GM12878 (cell line): ENCODE measurements around the gene FAM222A. TPM values are rescaled to one million over a fixed set of nuclear protein-coding genes. Genes with fewer than 3 reads are reported as not detected.

Source experiments
- BRCA1 ChIP-seq: IDR thresholded peaks from 2 replicates; pipeline ENCODE4 v1.6.1; 2011; ENCODE audit warnings: low read depth, low read length, improper control_type of control experiment
- EZH2 ChIP-seq: IDR thresholded peaks from 2 replicates; pipeline ENCODE4 v1.6.1; 2012; ENCODE audit warnings: low read depth, mild to moderate bottlenecking, control low read depth, inconsistent platforms, low read length, borderline replicate concordance; ENCODE audit not compliant: control insufficient read depth
- IRF4 ChIP-seq: IDR thresholded peaks from 2 replicates; pipeline ENCODE4 v1.6.1; 2011; ENCODE audit warnings: low read depth, low read length
- POLR2AphosphoS2 ChIP-seq: IDR thresholded peaks from 2 replicates; pipeline ENCODE4 v1.6.1; 2011; ENCODE audit warnings: low read depth, mild to moderate bottlenecking, low read length, improper control_type of control experiment, moderate library complexity
- SUZ12 ChIP-seq: fragments of 200-600 bp; sonication (generic); IDR thresholded peaks from one replicate; pipeline ENCODE4 v1.6.1; 2018; ENCODE audit warnings: antibody characterized with exemption, mild to moderate bottlenecking; ENCODE audit not compliant: unreplicated experiment
- YBX1 ChIP-seq: fragments of 450-650 bp; IDR thresholded peaks from 2 replicates; pipeline ENCODE4 v1.6.1; 2016; ENCODE audit warnings: antibody characterized with exemption
- ZZZ3 ChIP-seq: IDR thresholded peaks from 2 replicates; pipeline ENCODE4 v1.6.1; 2011; ENCODE audit warnings: low read depth; ENCODE audit not compliant: control insufficient read depth, insufficient read length
- polyA plus RNA-seq, 11 experiments: library from polyadenylated mRNA; depleted of rRNA in 4 of 11; unstranded in 6 of 11; stranded (reverse) in 5 of 11; fragments of >200 nt; fragmentation: Nextera tagmentation in 4 of 11; fragmentation: Illumina TruSeq in 1 of 11; extraction: Ambion mirVana in 4 of 11; extraction: Trizol in 1 of 11; gene quantifications; 1 replicate in 1 of 11; 2 replicates in 10 of 11; pipeline versions ENCODE4 v1.2.1 to v1.2.3, GENCODE V29; 2011 to 2016; ENCODE audit warnings: inconsistent platforms in 2 of 11, missing spikeins in 2 of 11, low read depth in 1 of 11
- total RNA-seq, 4 experiments: library from RNA; depleted of rRNA in 3 of 4; stranded (reverse); fragments of >200 nt in 3 of 4; fragmentation: Illumina TruSeq in 1 of 4; extraction: Trizol in 1 of 4; gene quantifications; 2 replicates each; pipeline versions ENCODE4 v1.2.1 to v1.2.3, GENCODE V29; 2013 to 2021
- TF ChIP-seq, protein P1 (sequence below): IDR thresholded peaks from 2 replicates; pipeline ENCODE4 v1.6.1; 2012; ENCODE audit warnings: low read depth, low read length, improper control_type of control experiment
- TF ChIP-seq, protein P2 (sequence below): IDR thresholded peaks from 2 replicates; pipeline ENCODE4 v1.6.1; 2011; ENCODE audit warnings: borderline replicate concordance, low read depth, mild to moderate bottlenecking, moderate library complexity, mixed read lengths, low read length; ENCODE audit not compliant: insufficient read depth; ENCODE audit errors: extremely low read length
- TF ChIP-seq, protein P3 (sequence below): fragments of 450-650 bp; IDR thresholded peaks from 2 replicates; pipeline ENCODE4 v1.6.1; 2017; ENCODE audit warnings: mild to moderate bottlenecking, moderate library complexity
- TF ChIP-seq, protein P4 (sequence below): IDR thresholded peaks from 2 replicates; pipeline ENCODE4 v1.6.1; 2012; ENCODE audit warnings: improper control_type of control experiment, low read depth, low read length; ENCODE audit not compliant: insufficient replicate concordance

Gene FAM222A
- total and polyA plus RNA-seq, 10 of the 15 experiments (the other 5 are each of a cell fraction or from before 2014, with no cell fraction given) = 0.04 to 0.49 (median 0.14) TPM; not detected in 3

DNA sequence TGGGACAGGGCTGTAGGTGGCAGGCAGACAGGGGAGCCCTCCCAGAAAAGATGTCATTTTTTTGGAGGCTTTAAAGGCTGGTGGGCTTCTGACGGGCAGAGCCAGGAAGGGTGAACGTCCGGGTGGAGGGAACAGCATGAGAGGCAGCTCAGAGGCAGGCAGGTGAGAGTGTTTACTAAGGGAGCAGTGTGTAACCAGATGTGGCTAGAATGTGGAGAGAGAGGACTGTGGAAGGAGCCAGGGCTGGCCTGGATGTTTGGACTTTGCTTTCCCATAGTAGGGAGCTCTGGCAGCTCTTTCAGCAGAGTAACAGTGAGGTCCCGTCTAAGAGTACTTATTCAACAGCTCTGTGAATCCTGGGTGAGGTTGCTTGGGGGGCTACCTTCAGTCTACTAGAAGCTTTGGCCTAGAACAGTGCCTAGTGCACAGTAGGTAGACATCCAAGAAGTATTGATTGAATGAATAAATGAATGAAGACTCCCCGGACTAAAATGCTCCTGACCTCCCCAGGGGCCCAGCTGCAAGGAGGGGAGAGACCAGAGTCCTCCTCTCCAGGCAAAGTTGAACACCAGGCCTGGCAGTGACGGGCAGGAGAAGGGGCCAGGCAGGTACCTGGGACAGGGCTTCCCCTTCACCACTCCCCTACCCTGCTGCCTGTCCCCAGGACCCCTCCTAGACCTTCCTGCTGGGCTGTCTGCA, 8.5 kb downstream of the FAM222A start (continued):
- TF ChIP-seq ZZZ3 (no peak), BRCA1 (no peak), YBX1 (no peak), IRF4 (no peak), POLR2AphosphoS2 (no peak), EZH2 (no peak), SUZ12 (no peak)
- TF ChIP-seq, protein P1, sequence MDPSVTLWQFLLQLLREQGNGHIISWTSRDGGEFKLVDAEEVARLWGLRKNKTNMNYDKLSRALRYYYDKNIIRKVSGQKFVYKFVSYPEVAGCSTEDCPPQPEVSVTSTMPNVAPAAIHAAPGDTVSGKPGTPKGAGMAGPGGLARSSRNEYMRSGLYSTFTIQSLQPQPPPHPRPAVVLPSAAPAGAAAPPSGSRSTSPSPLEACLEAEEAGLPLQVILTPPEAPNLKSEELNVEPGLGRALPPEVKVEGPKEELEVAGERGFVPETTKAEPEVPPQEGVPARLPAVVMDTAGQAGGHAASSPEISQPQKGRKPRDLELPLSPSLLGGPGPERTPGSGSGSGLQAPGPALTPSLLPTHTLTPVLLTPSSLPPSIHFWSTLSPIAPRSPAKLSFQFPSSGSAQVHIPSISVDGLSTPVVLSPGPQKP = no peak
- TF ChIP-seq, protein P2, sequence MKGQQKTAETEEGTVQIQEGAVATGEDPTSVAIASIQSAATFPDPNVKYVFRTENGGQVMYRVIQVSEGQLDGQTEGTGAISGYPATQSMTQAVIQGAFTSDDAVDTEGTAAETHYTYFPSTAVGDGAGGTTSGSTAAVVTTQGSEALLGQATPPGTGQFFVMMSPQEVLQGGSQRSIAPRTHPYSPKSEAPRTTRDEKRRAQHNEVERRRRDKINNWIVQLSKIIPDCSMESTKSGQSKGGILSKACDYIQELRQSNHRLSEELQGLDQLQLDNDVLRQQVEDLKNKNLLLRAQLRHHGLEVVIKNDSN = no peak
- TF ChIP-seq, protein P3, sequence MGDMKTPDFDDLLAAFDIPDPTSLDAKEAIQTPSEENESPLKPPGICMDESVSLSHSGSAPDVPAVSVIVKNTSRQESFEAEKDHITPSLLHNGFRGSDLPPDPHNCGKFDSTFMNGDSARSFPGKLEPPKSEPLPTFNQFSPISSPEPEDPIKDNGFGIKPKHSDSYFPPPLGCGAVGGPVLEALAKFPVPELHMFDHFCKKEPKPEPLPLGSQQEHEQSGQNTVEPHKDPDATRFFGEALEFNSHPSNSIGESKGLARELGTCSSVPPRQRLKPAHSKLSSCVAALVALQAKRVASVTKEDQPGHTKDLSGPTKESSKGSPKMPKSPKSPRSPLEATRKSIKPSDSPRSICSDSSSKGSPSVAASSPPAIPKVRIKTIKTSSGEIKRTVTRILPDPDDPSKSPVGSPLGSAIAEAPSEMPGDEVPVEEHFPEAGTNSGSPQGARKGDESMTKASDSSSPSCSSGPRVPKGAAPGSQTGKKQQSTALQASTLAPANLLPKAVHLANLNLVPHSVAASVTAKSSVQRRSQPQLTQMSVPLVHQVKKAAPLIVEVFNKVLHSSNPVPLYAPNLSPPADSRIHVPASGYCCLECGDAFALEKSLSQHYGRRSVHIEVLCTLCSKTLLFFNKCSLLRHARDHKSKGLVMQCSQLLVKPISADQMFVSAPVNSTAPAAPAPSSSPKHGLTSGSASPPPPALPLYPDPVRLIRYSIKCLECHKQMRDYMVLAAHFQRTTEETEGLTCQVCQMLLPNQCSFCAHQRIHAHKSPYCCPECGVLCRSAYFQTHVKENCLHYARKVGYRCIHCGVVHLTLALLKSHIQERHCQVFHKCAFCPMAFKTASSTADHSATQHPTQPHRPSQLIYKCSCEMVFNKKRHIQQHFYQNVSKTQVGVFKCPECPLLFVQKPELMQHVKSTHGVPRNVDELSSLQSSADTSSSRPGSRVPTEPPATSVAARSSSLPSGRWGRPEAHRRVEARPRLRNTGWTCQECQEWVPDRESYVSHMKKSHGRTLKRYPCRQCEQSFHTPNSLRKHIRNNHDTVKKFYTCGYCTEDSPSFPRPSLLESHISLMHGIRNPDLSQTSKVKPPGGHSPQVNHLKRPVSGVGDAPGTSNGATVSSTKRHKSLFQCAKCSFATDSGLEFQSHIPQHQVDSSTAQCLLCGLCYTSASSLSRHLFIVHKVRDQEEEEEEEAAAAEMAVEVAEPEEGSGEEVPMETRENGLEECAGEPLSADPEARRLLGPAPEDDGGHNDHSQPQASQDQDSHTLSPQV = no peak
- TF ChIP-seq, protein P4, sequence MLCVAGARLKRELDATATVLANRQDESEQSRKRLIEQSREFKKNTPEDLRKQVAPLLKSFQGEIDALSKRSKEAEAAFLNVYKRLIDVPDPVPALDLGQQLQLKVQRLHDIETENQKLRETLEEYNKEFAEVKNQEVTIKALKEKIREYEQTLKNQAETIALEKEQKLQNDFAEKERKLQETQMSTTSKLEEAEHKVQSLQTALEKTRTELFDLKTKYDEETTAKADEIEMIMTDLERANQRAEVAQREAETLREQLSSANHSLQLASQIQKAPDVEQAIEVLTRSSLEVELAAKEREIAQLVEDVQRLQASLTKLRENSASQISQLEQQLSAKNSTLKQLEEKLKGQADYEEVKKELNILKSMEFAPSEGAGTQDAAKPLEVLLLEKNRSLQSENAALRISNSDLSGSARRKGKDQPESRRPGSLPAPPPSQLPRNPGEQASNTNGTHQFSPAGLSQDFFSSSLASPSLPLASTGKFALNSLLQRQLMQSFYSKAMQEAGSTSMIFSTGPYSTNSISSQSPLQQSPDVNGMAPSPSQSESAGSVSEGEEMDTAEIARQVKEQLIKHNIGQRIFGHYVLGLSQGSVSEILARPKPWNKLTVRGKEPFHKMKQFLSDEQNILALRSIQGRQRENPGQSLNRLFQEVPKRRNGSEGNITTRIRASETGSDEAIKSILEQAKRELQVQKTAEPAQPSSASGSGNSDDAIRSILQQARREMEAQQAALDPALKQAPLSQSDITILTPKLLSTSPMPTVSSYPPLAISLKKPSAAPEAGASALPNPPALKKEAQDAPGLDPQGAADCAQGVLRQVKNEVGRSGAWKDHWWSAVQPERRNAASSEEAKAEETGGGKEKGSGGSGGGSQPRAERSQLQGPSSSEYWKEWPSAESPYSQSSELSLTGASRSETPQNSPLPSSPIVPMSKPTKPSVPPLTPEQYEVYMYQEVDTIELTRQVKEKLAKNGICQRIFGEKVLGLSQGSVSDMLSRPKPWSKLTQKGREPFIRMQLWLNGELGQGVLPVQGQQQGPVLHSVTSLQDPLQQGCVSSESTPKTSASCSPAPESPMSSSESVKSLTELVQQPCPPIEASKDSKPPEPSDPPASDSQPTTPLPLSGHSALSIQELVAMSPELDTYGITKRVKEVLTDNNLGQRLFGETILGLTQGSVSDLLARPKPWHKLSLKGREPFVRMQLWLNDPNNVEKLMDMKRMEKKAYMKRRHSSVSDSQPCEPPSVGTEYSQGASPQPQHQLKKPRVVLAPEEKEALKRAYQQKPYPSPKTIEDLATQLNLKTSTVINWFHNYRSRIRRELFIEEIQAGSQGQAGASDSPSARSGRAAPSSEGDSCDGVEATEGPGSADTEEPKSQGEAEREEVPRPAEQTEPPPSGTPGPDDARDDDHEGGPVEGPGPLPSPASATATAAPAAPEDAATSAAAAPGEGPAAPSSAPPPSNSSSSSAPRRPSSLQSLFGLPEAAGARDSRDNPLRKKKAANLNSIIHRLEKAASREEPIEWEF = no peak
